Peyer's patch (tissue), 4 donors: ENCODE data around the gene AMT. TPM values are rescaled to one million over a fixed set of nuclear protein-coding genes. Genes with fewer than 3 reads are reported as not detected.

ENCODE experiments used
- DNase-seq, 3 donors: peaks; one replicate each; pipeline ENCODE4 v3.0.0-alpha.2; 2017 to 2019
- H3K27ac ChIP-seq, 4 donors: fragments of 200-600 bp; sonication (generic); one replicate each; pipeline ENCODE4 v1.5.1; 2016 to 2019
- H3K27me3 ChIP-seq, 2 donors: fragments of 200-600 bp; sonication (generic); one replicate each; pipeline ENCODE4 v1.5.1; 2019
- H3K36me3 ChIP-seq, 3 donors: fragments of 200-600 bp; sonication (generic); one replicate each; pipeline ENCODE4 v1.5.1; 2016 to 2019
- H3K4me1 ChIP-seq, 4 donors: fragments of 200-600 bp; sonication (generic); one replicate each; pipeline ENCODE4 v1.5.1; 2016 to 2019
- H3K4me3 ChIP-seq, 4 donors: fragments of 200-600 bp; sonication (generic); 1 replicate in 3 of 4; 2 replicates in 1 of 4; pipeline ENCODE4 v1.5.1; 2016 to 2019; ENCODE audit warnings: mild to moderate bottlenecking in 1 of 4
- H3K9me3 ChIP-seq, 4 donors: fragments of 200-600 bp; sonication (generic); one replicate each; pipeline ENCODE4 v1.5.1; 2016 to 2019; ENCODE audit warnings: mild to moderate bottlenecking in 1 of 4
- CTCF ChIP-seq, 6 experiments: fragments of 450-650 bp in 4 of 6; fragments of 200-600 bp in 2 of 6; sonication (generic) in 1 of 6; IDR thresholded peaks; one replicate each; pipeline ENCODE4 v1.5.1; 2017 to 2019; ENCODE audit warnings: antibody characterized with exemption in 6 of 6, mild to moderate bottlenecking in 3 of 6, moderate library complexity in 1 of 6
- POLR2A ChIP-seq, 2 donors: fragments of 450-650 bp; IDR thresholded peaks; one replicate each; pipeline ENCODE4 v1.5.1; 2017; ENCODE audit warnings: antibody characterized with exemption in 2 of 2, mild to moderate bottlenecking in 2 of 2, moderate library complexity in 2 of 2
- total RNA-seq, 4 donors: library from RNA; depleted of rRNA; stranded (reverse); fragments of >200 nt; gene quantifications; one replicate each; pipeline ENCODE4 v1.1.0, GENCODE V29; 2016

The AMT gene
- total RNA-seq, 4 donors from 2014 or later, result 13.3 to 32.9 (median 25.1) TPM

- Histone ChIP-seq H3K36me3 (no peaks in the 10 kb centered on the region), H3K27ac (no peak overlapping the region), H3K4me1 (peaks cover 0 to 36% (median 0%) of the 10 kb centered on the region in 4 donors), H3K4me3 (no peak overlapping the region), H3K27me3 (no peaks in the 10 kb centered on the region), H3K9me3 (no peaks in the 10 kb centered on the region)
- no peak for DNase-seq
- TF ChIP-seq CTCF (IDR thresholded peaks at IDR 0.05) (no peak), POLR2A (IDR thresholded peaks at IDR 0.05) (no peak)
Measured at GRCh38 chr3:49386056-49386756, 36.1 kb downstream of the AMT start.

- H3K9me3 ChIP-seq, result no peaks in the 10 kb centered on the region
- no peaks in the 10 kb centered on the region for H3K27me3 ChIP-seq
- H3K4me3 ChIP-seq, result no peak overlapping the region
- peaks cover 0 to 33% (median 0%) of the 10 kb centered on the region in 4 donors for H3K4me1 ChIP-seq
- no peaks in the 10 kb centered on the region for H3K36me3 ChIP-seq
- no peak overlapping the region for H3K27ac ChIP-seq
- TF ChIP-seq CTCF (IDR thresholded peaks at IDR 0.05) (no peak), POLR2A (IDR thresholded peaks at IDR 0.05) (no peak)
- no peak for DNase-seq
Measured at GRCh38 chr3:49385617-49386016, 36.7 kb downstream of the AMT start.

GRCh38 chr3:49383387-49383786 is 38.9 kb downstream of the AMT start:
- Histone ChIP-seq H3K27me3 (no peaks in the 10 kb centered on the region), H3K4me3 (no peak overlapping the region), H3K9me3 (no peaks in the 10 kb centered on the region), H3K27ac (peak overlapping the region in 1 of 4 donors; percentile 3), H3K36me3 (no peaks in the 10 kb centered on the region), H3K4me1 (peaks cover 0 to 32% (median 0%) of the 10 kb centered on the region in 4 donors)
- no peak for TF ChIP-seq POLR2A (IDR thresholded peaks at IDR 0.05)
- TF ChIP-seq CTCF (IDR thresholded peaks at IDR 0.05), result no peak
- DNase-seq, result no peak

- DNase-seq, result peak in 1 of 3 donors; percentile 49
- Histone ChIP-seq H3K27me3 (no peaks in the 10 kb centered on the region), H3K4me1 (peaks cover 0 to 12% (median 0%) of the 10 kb centered on the region in 4 donors), H3K9me3 (no peaks in the 10 kb centered on the region), H3K27ac (no peak overlapping the region), H3K4me3 (no peak overlapping the region), H3K36me3 (peaks cover 0 to 22% (median 0%) of the 10 kb centered on the region in 3 donors)
- TF ChIP-seq POLR2A (IDR thresholded peaks at IDR 0.05) (no peak), CTCF (IDR thresholded peaks at IDR 0.05) (no peak)
Measured at GRCh38 chr3:49378249-49378895, 43.9 kb downstream of the AMT start.

GRCh38 chr3:49377483-49377882 is 44.8 kb downstream of the AMT start:
- Histone ChIP-seq H3K27ac (no peak overlapping the region), H3K4me1 (peaks cover 0 to 8% (median 0%) of the 10 kb centered on the region in 4 donors), H3K36me3 (peaks cover 0 to 31% (median 0%) of the 10 kb centered on the region in 3 donors), H3K27me3 (no peaks in the 10 kb centered on the region), H3K4me3 (no peak overlapping the region), H3K9me3 (no peaks in the 10 kb centered on the region)
- no peak for TF ChIP-seq CTCF (IDR thresholded peaks at IDR 0.05)
- no peak for TF ChIP-seq POLR2A (IDR thresholded peaks at IDR 0.05)
- no peak for DNase-seq
